Ovary (tissue), 3 donors: Measurements from ENCODE around the gene KCNIP1.

Experiments used
- CTCF ChIP-seq, 3 donors: fragments of 450-650 bp in 2 of 3; fragments of 200-600 bp in 1 of 3; IDR thresholded peaks; one replicate each; pipeline versions ENCODE4 v1.5.1 to v1.8.0; 2016 to 2022; ENCODE audit warnings: antibody characterized with exemption in 3 of 3, mild to moderate bottlenecking in 1 of 3
- EP300 ChIP-seq: sonication (generic); formaldehyde crosslinking; IDR thresholded peaks from one replicate; pipeline ENCODE4 v1.6.1; 2017; ENCODE audit warnings: antibody characterized with exemption
- POLR2A ChIP-seq: fragments of 450-650 bp; IDR thresholded peaks from one replicate; pipeline ENCODE4 v1.6.1; 2017; ENCODE audit warnings: antibody characterized with exemption, mild to moderate bottlenecking, moderate library complexity
- donor health status: DM: no; HTN: no; CAD: no.

GRCh38 chr5:170781946-170782345 lies 278.1 kb downstream of the KCNIP1 start:
- TF ChIP-seq POLR2A (no peak), CTCF (IDR thresholded peaks at IDR 0.05) (no peak), EP300 (no peak)
